Stromal cell of bone marrow (primary cell): ENCODE results near the gene SASH3.

Source experiments
- DNase-seq: peaks from one replicate; pipeline ENCODE4 v3.0.0-alpha.2; 2012; ENCODE audit warnings: low read depth

Gene SASH3

GRCh38 chrX:129760155-129760554 is 19.6 kb upstream of the SASH3 start:
- DNase-seq: no peak

- DNase-seq: no peak
These were observed 18.8 kb upstream of the SASH3 start for GRCh38 chrX:129760981-129761380.

GRCh38 chrX:129761596-129761995 is 18.2 kb upstream of the SASH3 start:
- DNase-seq: no peak

GRCh38 chrX:129762448-129762847 is 17.3 kb upstream of the SASH3 start:
- no peak for DNase-seq

GRCh38 chrX:129763666-129764065 is 16.1 kb upstream of the SASH3 start:
- DNase-seq: no peak

GRCh38 chrX:129768186-129768585 is 11.6 kb upstream of the SASH3 start:
- no peak for DNase-seq

GRCh38 chrX:129768586-129769466 is 10.9 kb upstream of the SASH3 start:
- DNase-seq: no peak

- no peak for DNase-seq
These were observed 10.1 kb upstream of the SASH3 start for GRCh38 chrX:129769467-129770154.

- no peak for DNase-seq
These were observed 8.3 kb upstream of the SASH3 start for GRCh38 chrX:129771266-129771995.

GRCh38 chrX:129772796-129773431 is 6.8 kb upstream of the SASH3 start:
- no peak for DNase-seq

GRCh38 chrX:129773649-129774458 is 5.9 kb upstream of the SASH3 start:
- DNase-seq: no peak

GRCh38 chrX:129777218-129778030 is 2.3 kb upstream of the SASH3 start:
- DNase-seq: no peak

GRCh38 chrX:129779086-129779672 is 570 bp upstream of the SASH3 start:
- DNase-seq: no peak

- DNase-seq: no peak
These were observed 824 bp downstream of the SASH3 start for GRCh38 chrX:129780441-129781105.

- DNase-seq: no peak
These were observed 1.5 kb downstream of the SASH3 start for GRCh38 chrX:129781134-129781672.

- no peak for DNase-seq
These were observed 2.1 kb downstream of the SASH3 start for GRCh38 chrX:129781680-129782495.

- no peak for DNase-seq
These were observed 3.0 kb downstream of the SASH3 start for GRCh38 chrX:129782706-129783105.

- no peak for DNase-seq
These were observed 3.6 kb downstream of the SASH3 start for GRCh38 chrX:129783291-129783713.
